ENCODE results near the gene RXRA.
A peak's percentile ranks its signal among the peaks of the same experiment; 100 is the strongest.

Gene RXRA

GRCh38 chr9:134319306-134320125 is 6.7 kb upstream of the RXRA start:
- Histone ChIP-seq H2AFZ (ENCODE audit: low read depth, low read length) (peak overlapping the region; percentile 6), H3K4me1 (ENCODE audit: insufficient read depth, low read length) (peaks cover 21% of the 10 kb centered on the region), H3K4me3 (ENCODE audit: low read length) (no peak overlapping the region), H3K27me3 (ENCODE audit: insufficient read depth, low read length) (peaks cover 15% of the 10 kb centered on the region), H3K36me3 (ENCODE audit: insufficient read depth, low read length) (no peaks in the 10 kb centered on the region), H3K9me3 (ENCODE audit: low read length) (no peaks in the 10 kb centered on the region)

- Histone ChIP-seq H3K9me3 (ENCODE audit: low read length) (no peaks in the 10 kb centered on the region), H3K36me3 (ENCODE audit: insufficient read depth, low read length) (no peaks in the 10 kb centered on the region), H3K27me3 (ENCODE audit: insufficient read depth, low read length) (peaks cover 8% of the 10 kb centered on the region), H3K4me1 (ENCODE audit: insufficient read depth, low read length) (peaks cover 26% of the 10 kb centered on the region), H2AFZ (ENCODE audit: low read depth, low read length) (peak overlapping the region; percentile 6), H3K4me3 (ENCODE audit: low read length) (no peak overlapping the region)
Observed at GRCh38 chr9:134320126-134320867, 6.0 kb upstream of the RXRA start.

GRCh38 chr9:134320868-134321471 is 5.3 kb upstream of the RXRA start:
- no peak overlapping the region for H3K4me3 ChIP-seq (ENCODE audit: low read length)
- H3K27me3 ChIP-seq (ENCODE audit: insufficient read depth, low read length), result peaks cover 5% of the 10 kb centered on the region
- no peaks in the 10 kb centered on the region for H3K9me3 ChIP-seq (ENCODE audit: low read length)
- no peaks in the 10 kb centered on the region for H3K36me3 ChIP-seq (ENCODE audit: insufficient read depth, low read length)
- no peak overlapping the region for H2AFZ ChIP-seq (ENCODE audit: low read depth, low read length)
- peaks cover 26% of the 10 kb centered on the region for H3K4me1 ChIP-seq (ENCODE audit: insufficient read depth, low read length)

- Histone ChIP-seq H2AFZ (ENCODE audit: low read depth, low read length) (no peak overlapping the region), H3K4me1 (ENCODE audit: insufficient read depth, low read length) (peaks cover 26% of the 10 kb centered on the region), H3K4me3 (ENCODE audit: low read length) (no peak overlapping the region)
Observed at GRCh38 chr9:134321531-134321930, 4.7 kb upstream of the RXRA start.

GRCh38 chr9:134321946-134322741 is 4.1 kb upstream of the RXRA start:
- peaks cover 3% of the 10 kb centered on the region for H3K27me3 ChIP-seq (ENCODE audit: insufficient read depth, low read length)
- H3K4me3 ChIP-seq (ENCODE audit: low read length), result no peak overlapping the region
- H3K9me3 ChIP-seq (ENCODE audit: low read length), result no peaks in the 10 kb centered on the region
- H3K36me3 ChIP-seq (ENCODE audit: insufficient read depth, low read length), result no peaks in the 10 kb centered on the region
- peaks cover 26% of the 10 kb centered on the region for H3K4me1 ChIP-seq (ENCODE audit: insufficient read depth, low read length)
- no peak overlapping the region for H2AFZ ChIP-seq (ENCODE audit: low read depth, low read length)

More at GRCh38 chr9:134321531-134321930, 4.7 kb upstream of the RXRA start:
- H3K27me3 ChIP-seq (ENCODE audit: insufficient read depth, low read length), result peaks cover 3% of the 10 kb centered on the region
- H3K36me3 ChIP-seq (ENCODE audit: insufficient read depth, low read length), result no peaks in the 10 kb centered on the region
- no peaks in the 10 kb centered on the region for H3K9me3 ChIP-seq (ENCODE audit: low read length)

- no peaks in the 10 kb centered on the region for H3K27me3 ChIP-seq (ENCODE audit: insufficient read depth, low read length)
- H2AFZ ChIP-seq (ENCODE audit: low read depth, low read length), result no peak overlapping the region
- no peaks in the 10 kb centered on the region for H3K36me3 ChIP-seq (ENCODE audit: insufficient read depth, low read length)
- H3K4me3 ChIP-seq (ENCODE audit: low read length), result no peak overlapping the region
- no peaks in the 10 kb centered on the region for H3K9me3 ChIP-seq (ENCODE audit: low read length)
- peaks cover 33% of the 10 kb centered on the region for H3K4me1 ChIP-seq (ENCODE audit: insufficient read depth, low read length)
Observed at GRCh38 chr9:134322781-134323241, 3.4 kb upstream of the RXRA start.

- Histone ChIP-seq H3K9me3 (ENCODE audit: low read length) (no peaks in the 10 kb centered on the region), H2AFZ (ENCODE audit: low read depth, low read length) (no peak overlapping the region), H3K36me3 (ENCODE audit: insufficient read depth, low read length) (no peaks in the 10 kb centered on the region), H3K27me3 (ENCODE audit: insufficient read depth, low read length) (no peaks in the 10 kb centered on the region), H3K4me1 (ENCODE audit: insufficient read depth, low read length) (peaks cover 43% of the 10 kb centered on the region), H3K4me3 (ENCODE audit: low read length) (no peak overlapping the region)
Observed at GRCh38 chr9:134323741-134324358, 2.4 kb upstream of the RXRA start.

- H3K4me1 ChIP-seq (ENCODE audit: insufficient read depth, low read length), result peaks cover 47% of the 10 kb centered on the region
- H3K27me3 ChIP-seq (ENCODE audit: insufficient read depth, low read length), result no peaks in the 10 kb centered on the region
- H3K9me3 ChIP-seq (ENCODE audit: low read length), result no peaks in the 10 kb centered on the region
- no peaks in the 10 kb centered on the region for H3K36me3 ChIP-seq (ENCODE audit: insufficient read depth, low read length)
- H3K4me3 ChIP-seq (ENCODE audit: low read length), result peak overlapping the region; percentile 63
- H2AFZ ChIP-seq (ENCODE audit: low read depth, low read length), result no peak overlapping the region
Observed at GRCh38 chr9:134324359-134325095, 1.7 kb upstream of the RXRA start.

- H2AFZ ChIP-seq (ENCODE audit: low read depth, low read length), result peak overlapping the region; percentile 16
- H3K27me3 ChIP-seq (ENCODE audit: insufficient read depth, low read length), result no peaks in the 10 kb centered on the region
- peaks cover 47% of the 10 kb centered on the region for H3K4me1 ChIP-seq (ENCODE audit: insufficient read depth, low read length)
- no peaks in the 10 kb centered on the region for H3K36me3 ChIP-seq (ENCODE audit: insufficient read depth, low read length)
- peak overlapping the region; percentile 63 for H3K4me3 ChIP-seq (ENCODE audit: low read length)
- no peaks in the 10 kb centered on the region for H3K9me3 ChIP-seq (ENCODE audit: low read length)
Observed at GRCh38 chr9:134325096-134325812, 1.0 kb upstream of the RXRA start.

GRCh38 chr9:134326724-134327601 is 708 bp downstream of the RXRA start:
- Histone ChIP-seq H2AFZ (ENCODE audit: low read depth, low read length) (no peak overlapping the region), H3K27me3 (ENCODE audit: insufficient read depth, low read length) (no peaks in the 10 kb centered on the region), H3K4me3 (ENCODE audit: low read length) (peak overlapping the region; percentile 73), H3K4me1 (ENCODE audit: insufficient read depth, low read length) (peaks cover 43% of the 10 kb centered on the region), H3K9me3 (ENCODE audit: low read length) (no peaks in the 10 kb centered on the region), H3K36me3 (ENCODE audit: insufficient read depth, low read length) (no peaks in the 10 kb centered on the region)
